Epithelial cell of umbilical artery (primary cell): ENCODE results near the gene FAM120C. TPM values are rescaled to one million over a fixed set of nuclear protein-coding genes. Genes with fewer than 3 reads are reported as not detected.

Experiments
- total RNA-seq: library from RNA; depleted of rRNA; stranded (reverse); fragments of >200 nt; gene quantifications from 2 replicates; pipeline ENCODE4 v1.2.3, GENCODE V29; 2014

The FAM120C gene
- 1.9 and 3.8 TPM in 2 replicates for total RNA-seq

GRCh38 chrX:54182864-54183613 lies at the start of gene FAM120C:
Gene FAM120C (minus strand): TSS chrX:54183254. CDS start chrX:54183198, 56 bp downstream.

GRCh38 chrX:54044126-54044876 lies 138.8 kb downstream of the FAM120C start, which contains the start of gene PHF8:
Gene PHF8 (minus strand): TSS chrX:54044473. CDS start chrX:54042728, 1,745 bp downstream.

Other genes starting within 250 kb of the FAM120C start
- 11.7 and 17.8 TPM in 2 replicates for gene PHF8, start 138.8 kb downstream of the FAM120C start, total RNA-seq
- gene WNK3, start 174.8 kb upstream of the FAM120C start, total RNA-seq = 0.97 and 1.8 TPM in 2 replicates